SKM-1 treated with dmso at 0.1 percent for 144 hours (cell line): ENCODE data around the gene UBE2J2.

Source experiments
- DNase-seq: peaks from one replicate; lab custom pipeline; 2025; ENCODE audit not compliant: unreplicated experiment; lab: John Stamatoyannopoulos, UW

UBE2J2 gene

DNA sequence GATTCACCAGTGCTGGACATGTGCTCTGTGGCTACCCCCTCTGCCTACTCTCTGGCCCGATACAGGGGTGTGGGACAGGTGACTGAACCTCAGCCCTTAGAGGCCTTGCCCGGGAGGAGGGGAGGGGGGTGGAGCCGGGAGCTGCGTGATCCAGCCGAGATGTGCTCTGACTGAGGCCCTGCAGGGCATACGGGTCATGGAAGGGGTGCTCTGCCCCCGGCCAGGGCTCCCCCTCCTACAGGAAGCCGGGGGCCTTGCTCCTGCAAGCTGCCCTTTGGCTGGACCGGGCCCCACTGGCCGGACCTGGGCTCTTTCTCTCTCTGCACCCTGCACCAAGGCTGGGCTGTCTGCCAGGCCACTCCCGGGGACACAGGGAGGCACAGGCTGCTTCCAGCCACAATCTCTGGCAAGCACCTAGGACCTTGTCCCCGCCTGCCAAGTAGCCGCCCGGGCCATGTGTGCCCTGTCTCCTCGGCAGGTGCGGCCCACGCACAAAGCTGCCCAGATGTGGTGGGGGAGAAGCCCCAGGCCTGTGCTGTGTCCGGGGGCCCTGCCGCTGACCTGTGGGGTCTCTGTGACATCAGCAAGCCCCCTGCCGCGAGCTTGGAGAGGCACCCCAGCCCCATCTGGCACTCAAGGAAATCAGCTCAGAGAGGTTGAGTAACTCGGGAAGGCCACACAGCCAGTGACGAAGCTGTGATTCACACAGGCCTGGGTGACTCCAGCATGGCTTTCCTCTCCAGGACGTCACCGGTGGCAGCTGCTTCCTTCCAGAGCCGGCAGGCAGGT lies 8.1 kb upstream of the UBE2J2 start:
- DNase-seq, result no peak

DNA sequence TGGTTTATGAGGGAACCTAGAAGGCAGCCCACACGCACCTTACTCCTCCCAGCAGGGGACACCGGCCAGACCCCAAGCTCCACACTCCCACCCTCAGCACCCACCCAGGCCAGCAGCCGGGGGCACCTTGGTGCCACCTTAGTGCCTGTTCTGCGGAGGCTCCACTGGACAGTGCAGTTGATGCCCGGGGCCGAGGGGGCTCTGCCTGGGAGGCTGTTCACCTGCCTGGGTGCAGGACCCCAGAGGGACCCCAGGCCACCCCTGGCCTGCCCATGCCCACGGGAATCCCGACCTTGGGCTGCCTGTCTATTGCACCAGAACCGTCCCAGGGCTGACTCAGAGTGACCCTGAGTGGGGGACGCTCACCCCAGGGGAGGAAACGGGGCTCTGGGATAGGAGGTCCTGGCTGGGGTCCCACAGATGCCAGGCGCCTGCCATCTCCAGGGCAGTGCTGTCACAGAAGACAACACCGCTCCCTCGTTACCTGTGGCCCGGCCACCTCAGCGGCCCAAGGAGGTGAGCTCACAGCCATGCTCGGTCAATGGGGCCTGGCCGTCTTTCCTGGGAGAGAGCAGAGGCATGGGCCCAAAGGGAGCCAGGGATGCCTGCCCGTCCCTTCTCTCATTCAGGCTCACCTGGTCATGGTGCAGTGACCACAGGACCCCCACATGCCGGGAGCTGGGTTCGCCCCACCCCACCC lies 7.3 kb upstream of the UBE2J2 start:
- no peak for DNase-seq

DNA sequence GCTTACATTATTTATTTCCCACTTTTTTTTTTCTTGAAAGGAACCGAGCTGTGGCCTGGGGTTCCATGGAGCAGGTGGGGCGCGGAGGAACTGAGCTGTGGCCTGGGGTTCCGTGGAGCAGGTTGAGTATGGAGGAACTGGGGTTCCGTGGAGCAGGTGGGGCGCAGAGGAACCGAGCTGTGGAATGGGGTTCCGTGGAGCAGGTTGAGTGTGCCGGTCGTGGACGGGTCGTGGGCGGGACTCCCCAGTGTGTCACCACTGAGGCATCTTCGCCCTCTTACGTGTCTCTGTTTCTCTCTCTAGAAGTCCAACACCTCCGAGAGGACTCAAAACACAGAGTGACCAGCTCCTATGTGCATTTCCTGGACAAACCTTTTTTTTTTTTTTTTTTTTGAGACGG lies 5.4 kb upstream of the UBE2J2 start:
- no peak for DNase-seq

DNA sequence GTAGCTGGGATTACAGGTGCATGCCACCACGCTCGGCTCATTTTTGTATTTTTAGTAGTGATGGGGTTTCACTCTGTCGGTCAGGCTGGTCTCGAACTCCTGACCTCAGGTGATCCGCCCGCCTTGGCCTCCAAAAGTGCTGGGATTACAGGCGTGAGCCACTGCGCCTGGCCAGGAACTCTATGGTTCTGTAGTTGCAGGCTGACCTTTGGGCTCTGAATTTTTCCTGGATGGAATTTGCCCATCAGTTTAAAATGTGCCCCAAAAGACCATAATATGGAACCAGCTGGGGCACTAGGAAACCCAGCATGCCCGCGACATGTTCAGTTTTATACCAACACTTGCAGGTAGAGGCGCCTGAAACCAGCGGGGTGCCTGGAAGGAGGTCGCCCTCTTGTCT lies 5.0 kb upstream of the UBE2J2 start:
- no peak for DNase-seq

DNA sequence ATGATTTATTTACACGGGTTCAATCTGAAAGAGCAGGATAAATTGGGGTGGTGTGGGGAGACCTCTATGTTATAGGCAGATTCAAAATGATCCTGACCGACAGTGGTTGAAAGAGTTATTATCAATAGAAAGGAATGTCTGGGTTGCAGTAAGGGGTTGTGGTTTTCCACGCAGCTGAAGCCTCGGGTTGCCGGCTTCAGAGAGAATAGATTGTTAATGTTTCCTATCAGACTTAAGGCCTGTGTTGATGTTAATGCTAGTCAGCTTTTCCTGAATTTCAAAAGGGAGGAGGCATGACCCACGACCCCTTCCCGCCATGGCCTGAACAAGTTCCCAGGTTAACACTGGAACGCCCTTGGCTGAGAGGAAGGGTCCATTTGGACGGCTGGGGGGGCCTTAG lies 2.2 kb upstream of the UBE2J2 start:
- DNase-seq, result no peak

DNA sequence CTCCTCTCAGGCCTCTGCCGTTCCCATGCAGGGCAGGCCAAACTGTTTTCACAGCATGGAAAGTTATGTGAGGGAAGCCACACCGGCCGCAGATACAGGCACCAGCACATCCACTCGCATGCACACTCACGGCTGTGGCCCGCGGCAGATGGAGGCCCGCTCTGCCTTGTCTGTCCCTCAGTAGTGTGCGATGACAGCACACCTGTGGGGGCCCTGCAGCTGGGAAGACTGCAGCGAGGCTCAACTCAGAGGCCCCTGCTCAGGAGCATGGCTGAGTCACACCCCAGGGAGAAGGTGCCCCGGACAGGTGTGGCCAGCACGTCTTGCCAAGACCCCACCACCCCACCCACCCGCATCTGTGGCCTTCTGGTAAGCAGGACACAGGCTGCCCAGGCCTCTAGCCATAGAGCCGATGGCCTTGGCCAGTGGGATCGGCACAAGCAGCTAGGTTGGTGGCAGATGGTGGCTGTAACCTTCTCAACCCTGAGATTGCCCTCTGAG lies 1.3 kb upstream of the UBE2J2 start:
- DNase-seq, result no peak

DNA sequence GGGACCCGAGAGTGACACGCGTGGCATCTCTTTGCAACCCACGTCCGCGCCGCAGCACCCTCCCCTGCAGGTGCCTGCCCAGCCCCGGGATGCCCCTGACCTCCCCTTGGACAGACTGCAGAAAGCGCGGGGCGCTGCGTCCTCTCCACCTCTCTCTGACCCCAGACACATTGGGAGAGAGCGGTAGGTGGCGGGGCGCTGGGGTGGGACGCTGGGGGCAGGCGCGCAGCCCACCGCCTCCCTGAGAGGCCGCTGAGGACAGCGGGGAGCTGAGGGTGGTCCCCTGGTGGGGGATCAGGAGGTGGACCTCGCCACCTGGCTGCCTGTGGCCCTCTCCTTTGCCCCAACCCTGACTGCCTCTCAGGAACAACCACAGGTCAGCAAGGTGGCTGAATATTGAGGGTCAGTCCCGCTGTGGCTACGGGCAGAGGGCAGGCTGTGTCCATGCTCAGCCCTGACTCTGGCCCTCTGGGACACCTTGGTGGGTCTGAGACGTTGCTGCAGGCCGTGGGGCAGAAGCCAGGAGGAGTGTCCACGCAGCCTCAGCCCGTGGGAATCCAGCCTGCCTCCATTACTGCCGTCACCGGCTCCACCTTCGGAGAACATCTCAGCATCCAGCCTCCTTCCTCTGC lies 761 bp upstream of the UBE2J2 start:
- DNase-seq, result no peak

DNA sequence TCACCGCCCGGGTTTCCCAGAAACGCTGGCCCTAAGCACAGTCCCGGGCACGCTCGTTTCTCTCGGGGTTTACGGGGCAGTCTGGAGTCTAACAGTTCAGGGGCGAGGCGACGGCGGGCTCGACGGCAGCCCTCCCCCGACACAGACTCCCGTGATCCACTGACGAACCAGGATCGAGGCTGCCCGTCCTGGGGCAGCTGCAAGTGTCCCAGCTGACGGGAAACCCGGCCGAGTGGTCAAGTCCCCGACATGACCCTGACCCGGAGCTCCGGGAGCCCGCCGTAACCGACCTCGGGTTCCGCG lies 494 bp downstream of the UBE2J2 start:
- no peak for DNase-seq

DNA sequence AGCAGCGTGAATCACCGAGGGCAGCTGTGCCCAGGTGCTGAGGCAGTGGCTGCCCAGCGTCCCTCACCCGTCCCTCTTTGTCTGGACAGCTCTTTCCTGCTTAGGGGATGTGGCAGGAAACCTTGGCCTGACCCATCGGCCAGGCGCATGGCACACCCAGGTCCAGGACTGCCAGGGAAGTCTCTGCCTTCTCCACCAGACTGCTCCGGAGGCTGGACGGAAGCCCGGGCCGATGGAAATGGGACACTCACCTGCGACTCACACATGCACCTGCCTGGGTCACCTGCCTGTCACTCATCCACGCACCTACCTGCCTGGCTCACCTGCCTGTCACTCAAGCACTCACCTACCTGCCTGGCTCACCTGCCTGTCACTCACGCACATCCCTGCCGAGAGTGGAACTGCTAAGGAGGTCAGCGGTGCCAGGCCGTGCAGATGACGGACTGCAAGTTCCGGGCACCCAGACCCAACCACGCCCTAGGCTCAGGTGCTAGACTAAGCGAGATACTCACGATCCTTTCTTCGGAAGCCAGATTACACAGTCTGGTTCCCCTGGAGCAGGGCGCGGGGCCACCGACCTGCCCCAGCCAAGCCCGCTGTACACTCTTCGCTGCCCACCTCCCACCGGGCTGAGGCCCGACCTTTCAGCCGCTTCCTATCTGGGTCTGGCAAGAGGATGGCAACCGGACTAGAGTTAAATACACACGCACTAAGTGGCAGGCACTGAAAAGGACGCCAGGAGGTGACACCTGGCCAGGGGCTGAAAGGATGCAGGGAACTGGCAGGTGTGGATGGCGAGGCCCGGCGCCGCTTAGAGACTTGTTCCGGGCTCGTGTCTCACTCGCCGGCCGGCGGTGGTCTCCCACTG lies 1.1 kb downstream of the UBE2J2 start:
- DNase-seq, result no peak

DNA sequence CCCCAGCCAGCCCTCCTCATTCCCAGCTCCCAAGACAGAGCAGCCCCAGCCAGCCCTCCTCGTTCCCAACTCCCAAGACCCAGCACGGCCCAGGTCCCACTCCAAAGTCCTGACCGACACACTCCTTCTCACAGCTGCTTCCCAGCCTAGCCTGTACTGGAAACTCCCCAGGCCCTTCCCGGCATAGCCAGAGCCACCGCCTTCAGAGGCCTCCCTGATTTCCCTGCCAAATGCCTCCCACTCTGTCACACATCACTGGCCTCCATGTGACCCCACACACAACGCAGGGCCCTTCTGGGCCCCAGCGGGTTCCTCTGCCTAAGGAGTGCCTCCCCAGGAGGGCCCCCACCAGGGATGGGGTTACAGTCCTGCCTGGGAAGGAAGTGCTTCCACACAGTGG lies 2.8 kb downstream of the UBE2J2 start:
- DNase-seq, result no peak

DNA sequence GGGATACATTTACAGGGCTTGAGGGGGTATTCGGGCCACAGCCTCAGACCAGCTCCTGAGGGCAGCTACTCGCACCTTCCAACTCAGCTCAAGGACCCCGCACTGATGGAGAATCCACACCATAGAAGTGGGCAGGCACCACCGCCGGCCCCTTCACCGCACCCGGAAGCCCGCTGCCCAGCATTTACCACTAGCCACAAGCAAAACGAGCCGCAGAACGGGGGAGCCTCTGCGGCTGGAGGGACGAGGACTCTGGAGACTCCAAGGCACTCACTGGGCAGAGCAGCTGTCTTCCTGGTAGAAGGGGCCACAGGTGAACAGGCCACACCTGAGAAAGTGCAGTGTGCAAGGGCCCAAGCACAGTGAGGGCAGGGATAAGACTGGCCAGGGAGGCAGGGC lies 5.4 kb downstream of the UBE2J2 start:
- no peak for DNase-seq

DNA sequence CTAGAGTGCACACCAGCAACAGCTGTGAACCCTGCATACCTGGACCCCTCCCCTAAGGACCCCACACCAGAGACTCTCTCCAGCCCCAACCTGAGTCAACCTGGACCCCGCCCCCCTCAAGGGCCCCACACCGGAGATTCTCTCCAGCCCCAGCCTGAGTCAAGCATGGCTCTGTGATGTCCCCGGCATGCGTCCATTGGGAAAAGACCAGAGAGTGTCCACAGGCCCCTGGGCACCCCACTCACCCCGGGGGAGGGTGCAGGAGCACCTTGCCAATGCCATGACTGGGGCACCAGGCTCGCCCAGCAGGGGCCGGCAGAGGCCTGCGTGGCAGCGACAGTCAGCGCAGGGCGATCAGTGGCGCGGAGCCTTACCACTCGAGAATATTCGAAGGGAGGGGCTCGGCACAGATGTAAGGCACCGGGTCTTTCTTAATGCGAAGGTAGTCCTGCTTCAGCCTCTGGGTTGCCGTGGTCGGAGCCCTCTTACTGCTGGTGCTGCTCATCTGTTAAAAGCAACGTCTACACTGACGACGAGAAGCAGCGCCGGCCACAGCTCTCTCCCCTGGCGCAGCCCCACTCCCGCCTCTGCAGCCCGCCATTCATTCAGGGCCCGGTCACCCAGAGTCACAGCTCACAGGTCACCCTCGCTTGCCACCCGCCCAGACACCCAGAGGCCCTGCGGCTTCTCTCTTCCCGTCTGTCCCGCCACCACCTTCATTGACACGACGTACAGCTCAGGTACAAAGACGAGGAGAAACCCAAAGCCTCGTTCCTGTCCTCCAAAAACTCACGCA lies 6.0 kb downstream of the UBE2J2 start:
- no peak for DNase-seq

DNA sequence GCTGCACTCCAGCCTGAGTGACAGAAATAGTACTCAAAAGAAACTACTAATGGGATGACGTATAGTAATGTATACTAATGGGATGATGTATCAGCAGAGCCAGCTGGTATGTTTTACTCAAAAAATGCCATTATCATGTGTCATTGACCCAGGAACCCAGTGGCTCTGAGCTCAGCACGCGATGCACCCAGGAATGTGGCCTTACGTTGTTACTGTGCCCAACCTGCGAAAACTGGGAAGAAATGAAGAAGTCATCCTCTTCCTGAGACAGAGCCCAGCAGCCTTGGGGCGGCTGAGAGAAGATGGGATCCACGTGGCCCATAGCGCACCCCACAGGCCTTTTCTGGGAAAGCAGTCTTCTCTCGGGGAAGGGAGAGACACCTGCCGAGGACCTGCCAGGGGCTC lies 8.8 kb downstream of the UBE2J2 start:
- no peak for DNase-seq

DNA sequence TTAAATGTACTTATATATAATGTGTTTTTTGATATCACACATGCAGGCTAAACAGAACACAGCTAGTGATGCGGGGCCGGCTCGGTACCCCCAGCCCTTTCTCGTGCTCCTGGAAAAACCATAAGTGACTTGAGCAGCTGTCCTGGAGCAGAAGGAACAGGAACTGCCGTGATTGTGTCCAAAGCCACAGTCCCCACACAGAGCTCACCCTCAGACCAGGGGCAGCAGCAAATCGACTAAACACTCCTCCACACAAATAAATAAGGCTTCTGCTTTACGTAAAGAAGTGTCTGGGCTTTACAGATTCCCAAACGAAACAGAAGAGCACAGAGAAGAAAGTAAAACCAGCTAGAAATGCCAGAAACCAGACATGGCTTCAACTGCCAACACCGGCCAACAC lies 9.6 kb downstream of the UBE2J2 start:
- DNase-seq, result no peak

DNA sequence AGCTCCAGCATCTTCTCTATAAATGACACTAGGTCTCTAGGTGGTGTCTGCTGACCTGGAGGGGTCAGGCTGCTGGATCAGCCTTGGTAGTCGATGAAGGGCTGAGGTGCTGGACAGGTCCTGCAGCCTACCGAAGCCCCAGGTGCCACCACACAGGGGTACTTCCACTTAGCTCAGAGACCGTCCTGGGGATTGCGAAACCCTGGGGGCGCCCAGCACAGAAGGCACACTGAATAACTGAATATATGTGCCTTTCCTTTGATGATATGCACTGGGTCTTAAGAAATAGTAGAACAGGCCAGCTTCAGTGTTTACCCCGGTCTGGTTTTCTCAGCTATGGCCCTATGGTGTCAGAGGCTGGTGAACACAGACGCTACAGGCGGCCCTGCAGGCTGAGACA lies 10.9 kb downstream of the UBE2J2 start:
- no peak for DNase-seq

DNA sequence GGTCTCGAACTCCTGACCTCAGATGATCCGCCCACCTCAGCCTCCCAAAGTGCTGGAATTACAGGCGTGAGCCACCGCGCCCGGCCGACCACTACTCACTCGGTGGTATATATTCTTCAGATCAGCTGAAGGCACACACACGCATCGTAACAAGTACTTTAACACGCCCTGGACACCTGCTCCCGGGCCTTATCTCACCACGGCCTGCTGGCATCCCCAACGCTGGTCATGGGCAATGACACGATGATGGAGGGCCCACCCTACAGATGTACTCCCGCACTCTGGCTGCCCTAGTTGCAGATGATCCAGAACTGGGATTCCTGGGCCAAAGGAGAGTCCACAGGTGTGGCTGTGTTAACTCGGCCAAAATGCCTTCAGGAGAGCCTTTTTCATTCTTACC lies 11.6 kb downstream of the UBE2J2 start:
- no peak for DNase-seq

DNA sequence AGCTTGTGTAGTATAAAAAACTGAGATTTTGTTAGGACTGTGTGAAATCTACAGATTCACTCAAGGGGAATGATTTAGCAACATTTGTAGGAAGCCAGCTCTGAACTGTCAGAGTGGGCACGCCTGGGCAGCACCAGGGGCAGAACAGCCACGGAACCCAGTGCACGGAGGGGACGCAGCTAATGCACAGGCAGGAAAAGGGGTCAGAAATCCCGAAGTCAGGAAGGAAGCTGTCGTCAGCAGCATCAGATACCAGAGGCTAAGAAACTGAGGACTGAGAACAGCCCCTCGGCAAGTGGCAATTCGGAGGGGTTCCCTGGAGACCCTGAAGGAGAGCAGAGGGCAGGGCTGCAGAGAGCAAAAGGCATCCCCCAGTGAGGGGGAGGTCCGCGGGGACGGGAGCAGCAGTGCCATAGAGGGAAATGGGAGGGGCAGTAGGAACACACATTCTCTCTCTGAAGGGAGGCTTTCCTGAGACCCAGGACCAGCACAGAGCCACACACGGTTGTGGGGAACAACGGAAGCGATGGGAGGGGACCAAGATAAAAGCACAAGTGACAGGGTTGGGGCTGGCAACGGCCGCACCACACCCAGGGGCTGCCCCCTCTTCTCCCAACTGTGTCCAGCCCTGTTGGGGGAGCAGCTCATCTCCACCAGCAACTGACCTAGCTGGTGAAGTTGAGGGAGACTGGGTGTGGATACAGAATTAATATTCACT lies 12.7 kb downstream of the UBE2J2 start:
- no peak for DNase-seq

DNA sequence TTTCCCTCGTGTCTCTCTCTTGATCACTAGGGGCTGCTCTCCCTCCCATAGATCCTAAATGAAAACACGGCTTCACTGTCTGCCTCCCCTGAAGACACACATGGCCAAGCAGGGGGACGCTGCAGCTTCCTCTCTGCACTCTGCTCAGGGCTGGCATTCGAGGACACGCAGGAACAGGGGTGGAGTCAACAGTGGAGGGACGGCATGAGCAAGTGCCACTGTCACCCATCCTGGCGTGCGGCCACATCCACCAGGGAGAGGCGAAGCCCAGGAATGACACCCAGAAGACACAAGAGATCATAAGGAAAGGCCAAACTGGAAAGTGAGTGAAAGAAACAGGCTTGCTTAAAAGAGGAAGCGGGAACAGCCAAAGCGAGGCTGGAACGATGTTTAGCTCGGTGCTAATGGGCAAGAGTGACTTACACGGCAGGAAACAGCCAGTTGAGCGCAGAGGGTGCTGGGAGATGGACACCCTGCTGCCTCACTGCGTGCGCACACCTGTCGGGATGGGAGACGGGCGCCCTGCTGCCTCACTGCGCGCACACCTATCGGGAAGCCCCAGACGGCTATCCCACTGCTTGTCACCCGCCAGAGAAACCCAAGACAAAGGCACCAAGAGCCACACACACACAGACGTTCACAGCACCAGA lies 13.6 kb downstream of the UBE2J2 start:
- DNase-seq, result no peak

DNA sequence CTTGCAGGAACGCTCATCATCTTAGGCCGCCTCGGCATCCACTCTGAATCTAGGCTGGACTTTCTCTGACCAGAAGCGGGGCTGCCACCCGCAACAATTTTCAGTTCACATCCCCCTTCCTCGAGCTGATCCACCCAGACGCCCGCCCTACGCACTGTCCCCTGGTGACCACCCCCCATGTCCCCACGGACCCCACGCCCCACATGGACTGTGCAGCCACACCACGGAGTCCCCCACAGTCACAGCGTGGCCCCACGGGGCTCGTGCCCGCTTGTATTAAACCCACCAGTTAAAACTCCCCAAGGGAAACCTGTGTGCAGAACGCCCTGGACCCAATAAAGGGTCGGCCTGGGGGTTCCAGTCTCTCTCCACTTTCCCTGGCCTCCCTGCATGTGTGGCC lies 14.1 kb downstream of the UBE2J2 start:
- no peak for DNase-seq

DNA sequence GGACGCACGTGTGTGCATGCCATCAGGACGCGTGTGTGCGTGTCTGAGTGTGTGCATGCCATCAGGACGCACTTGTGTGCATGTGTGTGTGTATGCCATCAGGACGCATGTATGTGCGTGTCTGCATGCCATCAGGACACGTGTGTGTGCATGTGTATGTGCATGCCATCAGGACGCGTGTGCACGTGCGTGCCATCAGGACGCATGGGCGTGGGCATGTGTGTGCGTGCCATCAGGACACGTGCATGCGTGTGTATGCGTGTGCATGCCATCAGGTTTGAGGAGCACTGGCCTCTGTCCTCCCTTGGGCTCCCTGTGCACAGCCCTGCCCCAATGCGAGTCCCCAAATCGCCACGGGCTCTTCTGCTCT lies 14.6 kb downstream of the UBE2J2 start:
- DNase-seq, result no peak
